RWPE1 (cell line): ENCODE results near the gene ZNHIT6.

Experiments
- CTCF ChIA-PET: fragments of 350-600 bp; sonication (Branson Sonifier 250); formaldehyde crosslinking; extraction: SDS; loops from one replicate; lab custom pipeline; 2021; lab: Yijun Ruan, JAX
- POLR2A ChIA-PET: fragments of 400-600 bp; formaldehyde crosslinking; extraction: SDS; loops from one replicate; lab custom pipeline; 2020; ENCODE audit warnings: antibody characterized with exemption; ENCODE audit not compliant: low non-redundant PET; lab: Yijun Ruan, JAX
- DNase-seq: peaks from one replicate; pipeline ENCODE4 v3.0.0; 2012; ENCODE audit warnings: low spot score
- H3K27ac ChIP-seq: fragments of 450-650 bp; 2 replicates; pipeline ENCODE4 v1.5.1; 2017
- CTCF ChIP-seq: fragments of 450-650 bp; conservative IDR thresholded peaks from 2 replicates; pipeline ENCODE4 v1.5.1; 2017; ENCODE audit warnings: low read depth, mild to moderate bottlenecking

ZNHIT6 gene

GRCh38 chr1:85617633-85618100, 90.6 kb downstream of the ZNHIT6 start:
- DNase-seq = no peak

GRCh38 chr1:85616736-85617135, 91.5 kb downstream of the ZNHIT6 start:
- no peak for TF ChIP-seq CTCF
- H3K27ac ChIP-seq = no peak overlapping the region
- DNase-seq = no peak
- ChIA-PET CTCF (no interaction called here), POLR2A (no interaction called here)

More at GRCh38 chr1:85617633-85618100, 90.6 kb downstream of the ZNHIT6 start:
- ChIA-PET CTCF (no interaction called here), POLR2A (no interaction called here)
- no peak for TF ChIP-seq CTCF
- H3K27ac ChIP-seq = no peak overlapping the region

GRCh38 chr1:85616364-85616705, 91.9 kb downstream of the ZNHIT6 start:
- H3K27ac ChIP-seq = no peak overlapping the region
- CTCF ChIA-PET = no interaction called here
- TF ChIP-seq CTCF = no peak
- no peak for DNase-seq
- POLR2A ChIA-PET = no interaction called here

- no peak overlapping the region for H3K27ac ChIP-seq
- ChIA-PET POLR2A (no interaction called here), CTCF (interaction anchor here (0.5 kb wide), 1 partner anchor 14 kb away, joined by 4 read pairs; no protein-coding TSS in a partner anchor)
- no peak for DNase-seq
- no peak for TF ChIP-seq CTCF
Observed at GRCh38 chr1:85615586-85616363, 92.5 kb downstream of the ZNHIT6 start.

GRCh38 chr1:85612704-85613361, 95.4 kb downstream of the ZNHIT6 start:
- POLR2A ChIA-PET = no interaction called here
- peak overlapping the region; percentile 56; the same call in 1 of the 2 replicates for H3K27ac ChIP-seq
- TF ChIP-seq CTCF = no peak
- CTCF ChIA-PET = no interaction called here
- peak; percentile 39 for DNase-seq

GRCh38 chr1:85611856-85612255, 96.4 kb downstream of the ZNHIT6 start:
- CTCF ChIA-PET = interaction anchor here (0.6 kb wide), 1 partner anchor 19 kb away, joined by 4 read pairs; no protein-coding TSS in a partner anchor
- peak overlapping the region; percentile 29 for H3K27ac ChIP-seq
- POLR2A ChIA-PET = no interaction called here

More at GRCh38 chr1:85611856-85612255, 96.4 kb downstream of the ZNHIT6 start:
- DNase-seq = peak; percentile 95
- no peak for TF ChIP-seq CTCF
